NCI-H2107 treated with DMSO at 0.1 percent for 48 hours (cell line): ENCODE results near the gene RRP7A.
"Not testable (repeated sequence)": the region's sequence is repeated elsewhere in the genome, so short reads cannot be mapped to it uniquely, and the experiment has no call there.

Experiments
- DNase-seq: peaks from one replicate; lab custom pipeline; 2025; ENCODE audit not compliant: unreplicated experiment; lab: John Stamatoyannopoulos, UW

Gene RRP7A

GRCh38 chr22:42519525-42520401 is at the start of gene RRP7A:
Gene RRP7A (minus strand): TSS chr22:42519796. CDS start chr22:42519786, 10 bp downstream.
- DNase-seq, result peak; percentile 13

- DNase-seq, result not testable (repeated sequence)
Measured at GRCh38 chr22:42567950-42568349, 48.4 kb upstream of the RRP7A start.

GRCh38 chr22:42565956-42566355 is 46.4 kb upstream of the RRP7A start:
- DNase-seq, result no peak

GRCh38 chr22:42564699-42565098 is 45.1 kb upstream of the RRP7A start:
- DNase-seq, result no peak

GRCh38 chr22:42563943-42564342 is 44.3 kb upstream of the RRP7A start:
- DNase-seq, result not testable (repeated sequence)

GRCh38 chr22:42562684-42563083 is 43.1 kb upstream of the RRP7A start:
- DNase-seq, result no peak

GRCh38 chr22:42562279-42562678 is 42.7 kb upstream of the RRP7A start:
- no peak for DNase-seq

GRCh38 chr22:42561856-42562255 is 42.3 kb upstream of the RRP7A start:
- no peak for DNase-seq

GRCh38 chr22:42560781-42561180 is 41.2 kb upstream of the RRP7A start:
- DNase-seq, result no peak

GRCh38 chr22:42560381-42560780 is 40.8 kb upstream of the RRP7A start:
- DNase-seq, result no peak

- no peak for DNase-seq
Measured at GRCh38 chr22:42553475-42554361, 34.1 kb upstream of the RRP7A start, which contains the start of gene SERHL2. Gene SERHL2 (plus strand): TSS chr22:42553956. CDS start chr22:42554021, 65 bp downstream.

GRCh38 chr22:42552294-42552647 is 32.7 kb upstream of the RRP7A start:
- DNase-seq, result not testable (repeated sequence)

- no peak for DNase-seq
Measured at GRCh38 chr22:42549331-42550060, 29.9 kb upstream of the RRP7A start.

- DNase-seq, result no peak
Measured at GRCh38 chr22:42548597-42549330, 29.2 kb upstream of the RRP7A start.

GRCh38 chr22:42548126-42548525 is 28.5 kb upstream of the RRP7A start:
- not testable (repeated sequence) for DNase-seq

- DNase-seq, result no peak
Measured at GRCh38 chr22:42547562-42547961, 28.0 kb upstream of the RRP7A start.

- DNase-seq, result no peak
Measured at GRCh38 chr22:42544686-42545085, 25.1 kb upstream of the RRP7A start.

- DNase-seq, result not testable (repeated sequence)
Measured at GRCh38 chr22:42539236-42539771, 19.7 kb upstream of the RRP7A start.

- DNase-seq, result not testable (repeated sequence)
Measured at GRCh38 chr22:42537199-42537831, 17.7 kb upstream of the RRP7A start.

- not testable (repeated sequence) for DNase-seq
Measured at GRCh38 chr22:42536634-42537033, 17.0 kb upstream of the RRP7A start.
